Measurements from ENCODE around the gene NASP. TPM values are rescaled to one million over a fixed set of nuclear protein-coding genes. Genes with fewer than 3 reads are reported as not detected.
A peak's percentile ranks its signal among the peaks of the same experiment; 100 is the strongest.

Gene NASP
- total RNA-seq, 4 donors from 2014 or later = 25.5 to 32.7 (median 27.3) TPM

DNA sequence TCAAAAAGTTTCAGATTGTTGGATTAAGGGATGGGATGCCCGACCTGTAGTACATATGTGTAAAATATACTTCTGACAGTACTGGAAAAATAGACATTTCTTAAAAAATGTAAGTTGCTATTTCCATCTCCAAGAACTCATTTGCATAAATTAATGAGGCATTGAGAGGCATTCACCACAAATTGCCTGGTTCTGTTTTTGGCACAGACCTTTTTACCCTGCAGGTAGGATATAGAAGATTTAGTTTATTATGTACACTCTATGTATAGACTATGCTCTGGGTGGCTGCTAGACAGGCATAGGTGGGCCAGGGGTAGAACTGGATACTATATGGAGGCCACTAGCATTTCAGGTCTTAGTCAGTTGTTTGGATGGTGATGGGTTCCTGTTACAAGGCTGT, 32.0 kb downstream of the NASP start:
- no peak overlapping the region for H3K27ac ChIP-seq
- no peak overlapping the region for H3K4me3 ChIP-seq
- intact Hi-C loops (cut with DNase I; ENCODE audit: low total_unique reads) = no loop called here
- no peak for DNase-seq
- TF ChIP-seq, protein P1, sequence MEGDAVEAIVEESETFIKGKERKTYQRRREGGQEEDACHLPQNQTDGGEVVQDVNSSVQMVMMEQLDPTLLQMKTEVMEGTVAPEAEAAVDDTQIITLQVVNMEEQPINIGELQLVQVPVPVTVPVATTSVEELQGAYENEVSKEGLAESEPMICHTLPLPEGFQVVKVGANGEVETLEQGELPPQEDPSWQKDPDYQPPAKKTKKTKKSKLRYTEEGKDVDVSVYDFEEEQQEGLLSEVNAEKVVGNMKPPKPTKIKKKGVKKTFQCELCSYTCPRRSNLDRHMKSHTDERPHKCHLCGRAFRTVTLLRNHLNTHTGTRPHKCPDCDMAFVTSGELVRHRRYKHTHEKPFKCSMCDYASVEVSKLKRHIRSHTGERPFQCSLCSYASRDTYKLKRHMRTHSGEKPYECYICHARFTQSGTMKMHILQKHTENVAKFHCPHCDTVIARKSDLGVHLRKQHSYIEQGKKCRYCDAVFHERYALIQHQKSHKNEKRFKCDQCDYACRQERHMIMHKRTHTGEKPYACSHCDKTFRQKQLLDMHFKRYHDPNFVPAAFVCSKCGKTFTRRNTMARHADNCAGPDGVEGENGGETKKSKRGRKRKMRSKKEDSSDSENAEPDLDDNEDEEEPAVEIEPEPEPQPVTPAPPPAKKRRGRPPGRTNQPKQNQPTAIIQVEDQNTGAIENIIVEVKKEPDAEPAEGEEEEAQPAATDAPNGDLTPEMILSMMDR (IDR thresholded peaks at IDR 0.05 in 4 of 5, conservative IDR thresholded peaks at IDR 0.05 in 1 of 5) = no peak
- TF ChIP-seq POLR2A (IDR thresholded peaks at IDR 0.05) = no peak
- no peaks in the 10 kb centered on the region for H3K27me3 ChIP-seq
- no peaks in the 10 kb centered on the region for H3K4me1 ChIP-seq
- in situ Hi-C loops (cut with MboI; ENCODE audit: low sequenced_read_pairs in 4 of 4) = no loop called here
- H3K36me3 ChIP-seq = peaks cover 0 to 73% of the 10 kb centered on the region in 2 donors
- no peak for ATAC-seq
- H3K9me3 ChIP-seq = no peaks in the 10 kb centered on the region

DNA sequence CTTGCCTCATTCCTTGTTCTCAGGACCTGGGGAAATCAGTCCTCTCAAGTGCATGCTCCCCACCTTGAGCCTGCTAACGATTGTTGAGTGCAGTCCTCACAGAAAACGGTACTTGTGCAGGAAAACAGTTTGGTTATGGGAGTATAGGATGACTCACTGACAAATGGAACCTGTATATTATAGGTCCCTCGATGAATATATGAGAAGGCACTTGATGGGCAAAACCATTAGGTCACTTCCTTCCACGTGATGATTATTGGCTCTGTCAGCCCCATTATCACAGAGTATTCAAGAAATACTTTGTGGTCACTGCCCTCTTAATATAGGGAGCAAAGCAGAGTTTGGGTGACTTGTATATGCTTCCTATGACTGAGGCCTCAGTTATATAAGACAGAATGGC, 33.8 kb downstream of the NASP start:
- ATAC-seq (no peak), DNase-seq (no peak)
- Histone ChIP-seq H3K4me3 (no peak overlapping the region), H3K36me3 (peaks cover 0 to 73% of the 10 kb centered on the region in 2 donors), H3K27me3 (no peaks in the 10 kb centered on the region), H3K4me1 (peaks cover 0 to 7% of the 10 kb centered on the region in 2 donors), H3K27ac (peak overlapping the region in 3 of 4 donors; percentile 6 to 75 (median 65)), H3K9me3 (no peaks in the 10 kb centered on the region)
- no peak for TF ChIP-seq POLR2A (IDR thresholded peaks at IDR 0.05)
- TF ChIP-seq, protein P1 (IDR thresholded peaks at IDR 0.05 in 4 of 5, conservative IDR thresholded peaks at IDR 0.05 in 1 of 5) = no peak
- intact Hi-C loops (cut with DNase I; ENCODE audit: low total_unique reads) (no loop called here), in situ Hi-C loops (cut with MboI; ENCODE audit: low sequenced_read_pairs in 4 of 4) (no loop called here)

DNA sequence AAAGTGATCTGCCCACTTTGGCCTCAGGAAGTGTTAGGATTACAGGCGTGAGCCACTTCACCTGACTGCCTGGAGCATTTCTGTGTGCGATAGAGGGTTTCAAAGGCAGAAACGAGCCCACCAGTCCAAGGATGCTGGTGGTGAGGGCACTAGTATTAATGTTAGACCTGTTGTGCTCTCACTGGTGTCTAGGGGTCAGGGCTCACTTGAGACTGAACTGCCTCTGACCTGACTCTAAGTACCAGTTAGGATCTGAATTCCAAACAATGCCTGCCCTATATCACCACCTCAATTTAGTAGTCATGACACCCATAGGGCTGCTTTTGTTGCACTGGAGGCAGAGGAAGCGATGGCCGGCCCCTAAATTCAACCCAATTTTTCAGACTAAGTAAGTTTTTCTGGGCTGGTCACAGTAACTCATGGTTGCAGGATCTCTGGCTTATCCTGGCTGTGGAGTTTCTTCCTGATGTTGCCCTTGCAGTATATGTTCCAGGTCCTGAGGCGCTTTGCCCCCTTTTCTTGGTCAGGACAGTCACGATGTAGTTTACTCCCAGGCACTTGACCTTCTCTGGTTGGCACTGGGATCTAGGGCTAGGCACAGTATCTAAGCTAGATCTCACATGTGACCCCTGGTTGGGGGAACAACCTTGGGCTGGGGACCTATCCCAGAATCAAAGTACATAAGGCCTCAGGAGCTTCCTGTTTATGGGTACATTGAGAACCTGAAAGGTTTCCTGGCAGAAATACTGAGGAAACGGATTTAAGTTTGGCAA, 35.5 kb downstream of the NASP start:
- Histone ChIP-seq H3K27me3 (no peaks in the 10 kb centered on the region), H3K27ac (peak overlapping the region; percentile 44 to 79 (median 70)), H3K36me3 (peaks cover 0 to 59% of the 10 kb centered on the region in 2 donors), H3K4me1 (peaks cover 0 to 21% of the 10 kb centered on the region in 2 donors), H3K9me3 (no peaks in the 10 kb centered on the region), H3K4me3 (no peak overlapping the region)
- DNase-seq (no peak), ATAC-seq (peak; percentile 21 to 30)
- TF ChIP-seq, protein P1 (IDR thresholded peaks at IDR 0.05 in 4 of 5, conservative IDR thresholded peaks at IDR 0.05 in 1 of 5) = no peak
- in situ Hi-C loops (cut with MboI; ENCODE audit: low sequenced_read_pairs in 4 of 4) = no loop called here
- intact Hi-C loops (cut with DNase I; ENCODE audit: low total_unique reads) = no loop called here

DNA sequence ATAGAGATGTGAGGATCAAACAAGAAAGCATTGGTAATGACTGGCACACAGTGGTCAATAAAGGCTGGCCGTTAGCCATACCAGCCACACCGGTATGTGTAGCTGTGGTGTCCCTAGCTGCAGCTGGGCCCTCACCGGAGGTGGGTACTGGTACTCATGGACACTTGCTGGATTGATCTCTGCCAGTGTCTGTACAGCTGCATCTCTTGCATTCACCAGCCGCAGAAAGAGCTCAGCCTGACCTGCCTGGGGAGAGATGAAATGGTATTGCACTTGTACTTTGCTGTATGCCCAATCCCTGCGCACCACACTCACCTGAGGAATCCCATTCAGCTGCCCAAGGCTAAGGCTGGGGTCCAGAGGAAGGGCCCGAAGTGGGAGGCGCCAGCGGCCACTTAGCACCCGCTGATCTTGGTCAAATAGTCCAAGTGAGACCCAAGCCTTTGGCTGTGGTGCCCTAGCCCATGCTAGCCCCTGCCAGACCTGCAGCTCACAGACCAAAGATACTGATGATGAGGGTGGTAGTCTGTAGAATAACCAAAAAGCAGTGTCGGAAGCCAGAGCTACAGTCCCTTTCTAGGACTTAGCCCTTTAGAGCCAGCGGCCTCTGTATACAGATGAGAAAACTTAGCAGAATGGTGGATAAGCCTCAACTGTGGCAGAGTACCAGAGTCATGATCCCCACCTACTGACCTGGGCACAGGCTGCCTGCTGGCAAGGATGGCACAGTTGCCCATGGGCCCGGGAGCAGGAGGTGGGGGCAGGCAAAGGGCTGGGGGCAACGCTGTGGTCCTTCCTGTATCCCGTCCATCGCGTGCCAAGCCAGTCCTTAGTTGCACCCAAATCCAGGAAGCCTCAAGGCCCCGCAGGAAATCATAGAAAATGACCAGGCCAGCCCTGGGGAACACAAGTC, 37.0 kb downstream of the NASP start:
- Histone ChIP-seq H3K36me3 (peaks cover 0 to 51% of the 10 kb centered on the region in 2 donors), H3K9me3 (no peaks in the 10 kb centered on the region), H3K4me1 (peaks cover 0 to 23% of the 10 kb centered on the region in 2 donors), H3K27me3 (no peaks in the 10 kb centered on the region), H3K4me3 (no peak overlapping the region), H3K27ac (peak overlapping the region; percentile 63 to 79 (median 70))
- DNase-seq (no peak), ATAC-seq (no peak)
- TF ChIP-seq, protein P1 (IDR thresholded peaks at IDR 0.05 in 4 of 5, conservative IDR thresholded peaks at IDR 0.05 in 1 of 5) = no peak
- no peak for TF ChIP-seq POLR2A (IDR thresholded peaks at IDR 0.05)
- intact Hi-C loops (cut with DNase I; ENCODE audit: low total_unique reads) = no loop called here
- in situ Hi-C loops (cut with MboI; ENCODE audit: low sequenced_read_pairs in 4 of 4) = no loop called here
